ENCODE results near the gene RBMS3.
"Not testable (repeated sequence)": the region's sequence is repeated elsewhere in the genome, so short reads cannot be mapped to it uniquely, and the experiment has no call there.

Gene RBMS3

GRCh38 chr3:29313981-29314726, 33.3 kb downstream of the RBMS3 start:
- no peak for DNase-seq

- DNase-seq = no peak
Observed at GRCh38 chr3:29314727-29315088, 33.8 kb downstream of the RBMS3 start.

GRCh38 chr3:29317659-29318173, 36.8 kb downstream of the RBMS3 start:
- DNase-seq = no peak

GRCh38 chr3:29318251-29318650, 37.4 kb downstream of the RBMS3 start:
- no peak for DNase-seq

- DNase-seq = no peak
Observed at GRCh38 chr3:29319262-29319661, 38.4 kb downstream of the RBMS3 start.

- no peak for DNase-seq
Observed at GRCh38 chr3:29319798-29320197, 38.9 kb downstream of the RBMS3 start.

- DNase-seq = no peak
Observed at GRCh38 chr3:29322586-29322985, 41.7 kb downstream of the RBMS3 start.

- DNase-seq = no peak
Observed at GRCh38 chr3:29324180-29324651, 43.3 kb downstream of the RBMS3 start.

- DNase-seq = not testable (repeated sequence)
Observed at GRCh38 chr3:29326540-29326939, 45.7 kb downstream of the RBMS3 start.

GRCh38 chr3:29329986-29330890, 49.4 kb downstream of the RBMS3 start:
- DNase-seq = no peak

- DNase-seq = no peak
Observed at GRCh38 chr3:29331035-29331434, 50.2 kb downstream of the RBMS3 start.

- DNase-seq = no peak
Observed at GRCh38 chr3:29331456-29332194, 50.8 kb downstream of the RBMS3 start.

- DNase-seq = no peak
Observed at GRCh38 chr3:29332195-29332637, 51.3 kb downstream of the RBMS3 start.

- DNase-seq = no peak
Observed at GRCh38 chr3:29333576-29333975, 52.7 kb downstream of the RBMS3 start.

GRCh38 chr3:29334706-29335105, 53.8 kb downstream of the RBMS3 start:
- no peak for DNase-seq

GRCh38 chr3:29335438-29335837, 54.6 kb downstream of the RBMS3 start:
- no peak for DNase-seq

GRCh38 chr3:29335943-29336342, 55.1 kb downstream of the RBMS3 start:
- no peak for DNase-seq

GRCh38 chr3:29337565-29337964, 56.7 kb downstream of the RBMS3 start:
- no peak for DNase-seq

- DNase-seq = no peak
Observed at GRCh38 chr3:29338377-29338776, 57.5 kb downstream of the RBMS3 start.

GRCh38 chr3:29339016-29339833, 58.4 kb downstream of the RBMS3 start:
- no peak for DNase-seq

GRCh38 chr3:29344154-29344553, 63.3 kb downstream of the RBMS3 start:
- no peak for DNase-seq

GRCh38 chr3:29344935-29345334, 64.1 kb downstream of the RBMS3 start:
- no peak for DNase-seq

Data from activated effector memory CD4-positive, alpha-beta T cell treated with anti-CD3 and anti-CD28 coated beads, Interleukin-2, amount 50 U/mL, for 16 hours (primary cell).